Pulmonary artery endothelial cell (primary cell): ENCODE data around the gene UIMC1. TPM values are rescaled to one million over a fixed set of nuclear protein-coding genes. Genes with fewer than 3 reads are reported as not detected.

Source experiments
- DNase-seq: peaks from one replicate; pipeline ENCODE4 v3.0.0-alpha.2; 2011; ENCODE audit warnings: low read depth, low spot score
- total RNA-seq: library from RNA; depleted of rRNA; stranded (reverse); fragments of >200 nt; gene quantifications from 2 replicates; pipeline ENCODE4 v1.2.3, GENCODE V29; 2014

UIMC1 gene
- total RNA-seq, 1 donor from 2014 or later, result 41.6 TPM

DNA sequence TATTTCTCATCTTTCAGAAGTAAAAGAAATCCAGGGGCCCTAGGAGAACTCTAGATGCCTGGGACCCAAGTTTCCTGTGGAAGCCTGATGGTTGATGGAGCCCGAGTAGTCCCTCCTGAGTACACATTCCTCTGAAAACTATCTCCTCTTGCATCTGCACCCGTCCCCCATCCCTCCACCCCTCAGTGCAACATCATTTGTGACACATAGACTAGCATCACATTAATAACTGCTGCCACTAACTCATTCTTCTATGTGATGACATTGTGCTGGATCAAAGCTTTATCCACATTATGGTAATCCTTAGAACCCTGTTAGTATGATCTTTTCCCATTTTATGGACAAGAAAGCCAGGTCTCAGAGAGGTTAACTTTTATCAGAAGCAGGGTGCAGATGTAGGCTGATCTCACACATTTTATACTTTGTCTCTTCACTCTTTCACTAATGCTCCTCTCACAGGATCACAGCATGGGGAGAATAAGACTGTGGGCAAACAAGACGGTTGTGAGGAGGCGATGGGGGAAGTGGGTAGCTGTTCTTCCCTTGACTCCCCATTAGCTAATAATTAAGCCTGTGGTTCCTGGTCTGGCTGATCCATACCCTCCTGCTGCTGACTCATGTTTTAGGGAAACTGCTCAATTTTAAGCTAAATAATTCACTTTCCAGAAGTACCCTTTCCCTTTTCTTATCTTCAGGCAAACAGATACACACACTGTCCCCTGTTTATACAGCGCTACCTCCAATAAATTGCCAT, 103.5 kb downstream of the UIMC1 start:
- no peak for DNase-seq

DNA sequence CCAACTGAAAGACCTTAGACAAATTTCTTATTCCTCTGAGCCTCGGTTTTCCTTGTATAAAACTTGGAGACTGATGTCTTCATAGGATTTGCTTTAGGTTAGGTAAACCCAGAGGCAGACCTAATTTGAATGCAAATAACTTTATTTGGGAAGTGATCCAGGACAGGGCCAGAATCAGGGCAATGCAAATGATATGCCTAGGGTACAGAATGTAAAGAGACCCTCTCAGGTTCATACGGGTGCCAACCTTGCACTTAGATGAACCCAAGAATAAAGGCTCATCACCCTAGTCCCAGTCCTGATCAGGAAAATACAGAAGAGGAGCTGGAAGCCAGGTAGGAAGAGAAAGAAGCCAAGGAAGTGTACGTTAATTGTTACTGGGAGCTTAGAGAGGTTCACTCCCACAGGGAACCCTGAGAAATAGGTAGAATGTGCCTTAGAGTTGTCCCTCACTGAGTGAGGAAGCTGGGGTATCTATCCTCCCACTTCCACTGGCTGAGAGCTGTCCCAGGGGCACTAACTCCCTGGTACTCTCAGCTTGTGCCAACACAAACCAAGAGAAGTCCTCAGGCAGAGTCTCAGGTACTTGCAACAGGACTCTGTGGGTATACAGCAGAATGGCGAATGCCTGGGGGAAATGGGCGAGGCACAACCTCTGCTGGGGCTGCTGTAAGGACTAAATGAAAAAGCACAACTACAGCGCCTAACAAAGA, 104.3 kb downstream of the UIMC1 start:
- DNase-seq, result no peak

DNA sequence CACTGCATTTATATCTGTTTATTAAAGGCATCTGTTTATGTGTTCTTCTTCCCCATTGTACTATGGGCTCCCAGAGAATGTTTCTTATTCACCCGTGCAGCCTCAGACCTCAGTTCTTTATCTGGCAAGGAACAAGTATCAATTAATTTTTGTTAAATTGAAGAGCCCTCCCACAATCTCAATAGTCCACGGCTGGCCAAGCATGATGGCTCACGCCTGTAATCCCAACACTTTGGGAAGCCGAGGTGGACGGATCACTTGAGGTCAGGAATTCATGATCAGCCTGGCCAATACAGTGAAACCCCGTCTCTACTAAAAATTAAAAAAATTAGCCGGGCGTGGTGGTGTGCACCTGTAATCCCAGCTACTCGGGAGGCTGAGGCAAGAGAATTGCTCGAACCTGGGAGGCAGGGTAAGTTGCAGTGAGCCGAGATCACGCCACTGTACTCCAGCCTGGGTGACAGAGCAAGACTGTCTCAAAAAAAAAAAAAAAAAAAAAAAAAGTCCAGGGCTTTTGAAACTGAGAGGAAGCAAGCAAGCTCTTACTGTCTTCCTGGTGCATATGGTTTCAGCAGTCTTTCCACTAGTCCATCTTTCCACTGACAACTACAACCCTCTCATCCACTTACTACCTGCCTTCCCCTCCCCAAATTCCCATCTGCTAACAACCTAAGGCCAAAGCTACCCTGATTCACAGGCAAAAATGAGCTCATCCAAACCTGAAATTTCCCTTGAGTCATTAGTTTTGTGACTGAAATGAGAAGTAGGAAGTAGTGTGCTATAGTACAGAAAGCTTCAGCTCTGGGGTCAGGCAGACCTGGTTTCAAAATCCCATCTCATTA, 105.1 kb downstream of the UIMC1 start:
- DNase-seq, result no peak

- no peak for DNase-seq
Measured at GRCh38 chr5:176900780-176901204, 105.8 kb downstream of the UIMC1 start.

DNA sequence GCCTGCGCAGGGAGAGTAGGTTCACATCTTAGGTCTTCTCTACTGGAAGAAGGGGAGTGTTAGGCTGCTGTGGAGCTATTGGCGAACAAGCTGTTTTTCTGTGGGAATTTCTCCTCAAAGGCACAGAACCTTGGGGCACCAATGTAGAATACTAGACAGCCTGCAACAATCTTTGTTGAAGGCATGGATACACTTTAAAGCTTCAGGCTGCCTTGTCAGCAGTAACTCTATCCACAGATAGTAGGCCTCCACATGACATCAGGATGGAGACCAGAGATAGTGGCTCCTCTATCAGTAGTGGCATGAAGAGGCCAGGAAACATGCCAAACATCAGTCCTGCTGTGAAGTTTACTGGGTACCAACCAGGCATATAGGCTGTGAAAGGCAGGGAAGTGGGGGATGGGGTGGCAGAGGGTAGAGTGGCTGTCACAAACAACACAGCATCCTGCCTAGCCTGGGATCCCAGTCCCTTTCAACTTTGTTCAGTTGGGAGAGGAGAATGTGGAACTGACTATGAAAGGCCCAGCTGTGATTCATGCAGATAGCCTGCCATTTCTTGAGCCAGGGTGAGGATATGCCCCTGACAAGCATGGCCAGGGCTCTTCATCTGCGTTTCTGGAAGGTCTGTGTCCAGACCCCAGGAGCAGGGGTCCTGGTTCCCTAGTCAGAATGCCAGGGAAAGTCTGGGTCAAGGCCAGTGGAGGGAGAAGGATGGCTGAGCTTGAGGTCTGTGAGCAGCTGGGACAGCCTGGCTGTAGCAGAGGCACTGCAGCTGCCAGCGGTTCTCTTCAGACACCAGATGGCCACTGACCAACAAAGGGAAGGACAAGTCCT, 106.4 kb downstream of the UIMC1 start:
- DNase-seq, result no peak

DNA sequence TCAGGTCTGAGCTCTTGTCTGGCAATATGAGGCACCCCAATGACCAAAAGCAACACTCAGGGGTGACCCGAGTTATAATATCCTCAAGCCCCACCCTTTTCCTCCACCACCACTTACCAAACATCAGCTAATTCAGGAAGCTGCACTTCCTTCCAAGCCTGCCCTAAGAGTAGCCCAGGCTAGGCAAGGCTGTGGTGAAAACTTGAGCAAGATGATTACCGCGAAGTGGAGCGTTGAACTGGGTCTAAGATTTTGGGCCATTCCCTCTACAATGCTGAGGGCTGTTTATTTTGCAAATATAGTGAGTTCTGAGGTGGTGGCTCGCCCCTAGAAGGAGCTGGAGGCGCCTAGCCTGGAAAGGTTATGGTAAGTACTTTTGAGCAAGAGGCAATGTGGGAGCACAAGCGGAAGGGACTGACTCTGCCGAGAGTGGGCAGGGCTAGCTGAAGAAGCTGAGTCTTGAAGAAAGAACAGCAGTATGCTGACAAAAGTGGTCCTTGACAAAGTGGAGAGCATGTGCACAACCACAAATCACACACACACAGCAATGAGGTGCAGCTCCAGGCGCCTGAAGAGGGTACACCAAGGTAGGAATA, 107.2 kb downstream of the UIMC1 start, which contains the start of gene HK3:
HK3 (minus strand) TSS at position 51 of the 596 bp plus-strand sequence. CDS start 3,187 bp downstream, outside the sequence.
- no peak for DNase-seq

DNA sequence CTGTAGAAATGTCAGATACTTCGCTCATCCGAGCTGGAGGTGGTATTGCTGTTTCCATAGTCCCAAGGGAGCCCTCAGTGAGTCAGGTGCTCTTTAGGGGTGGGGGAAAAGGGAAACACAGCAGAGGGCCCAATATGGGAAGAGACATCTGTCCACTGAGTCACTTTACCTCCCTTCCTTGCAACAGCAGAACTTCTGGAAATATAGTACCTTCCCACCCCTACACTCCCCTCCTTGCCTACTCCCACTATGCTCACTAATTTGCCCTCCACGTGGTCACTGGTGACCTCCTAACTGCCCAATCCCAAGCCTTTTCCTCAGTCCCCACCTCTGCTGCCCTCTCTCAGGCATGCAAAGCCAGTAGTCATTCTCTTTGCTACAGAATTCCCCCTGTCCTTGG, 109.3 kb downstream of the UIMC1 start:
- DNase-seq, result no peak

GRCh38 chr5:176895831-176896230, 110.7 kb downstream of the UIMC1 start:
- no peak for DNase-seq

GRCh38 chr5:176894298-176894697, 112.3 kb downstream of the UIMC1 start:
- no peak for DNase-seq

GRCh38 chr5:176892663-176893062, 113.9 kb downstream of the UIMC1 start:
- DNase-seq, result no peak

DNA sequence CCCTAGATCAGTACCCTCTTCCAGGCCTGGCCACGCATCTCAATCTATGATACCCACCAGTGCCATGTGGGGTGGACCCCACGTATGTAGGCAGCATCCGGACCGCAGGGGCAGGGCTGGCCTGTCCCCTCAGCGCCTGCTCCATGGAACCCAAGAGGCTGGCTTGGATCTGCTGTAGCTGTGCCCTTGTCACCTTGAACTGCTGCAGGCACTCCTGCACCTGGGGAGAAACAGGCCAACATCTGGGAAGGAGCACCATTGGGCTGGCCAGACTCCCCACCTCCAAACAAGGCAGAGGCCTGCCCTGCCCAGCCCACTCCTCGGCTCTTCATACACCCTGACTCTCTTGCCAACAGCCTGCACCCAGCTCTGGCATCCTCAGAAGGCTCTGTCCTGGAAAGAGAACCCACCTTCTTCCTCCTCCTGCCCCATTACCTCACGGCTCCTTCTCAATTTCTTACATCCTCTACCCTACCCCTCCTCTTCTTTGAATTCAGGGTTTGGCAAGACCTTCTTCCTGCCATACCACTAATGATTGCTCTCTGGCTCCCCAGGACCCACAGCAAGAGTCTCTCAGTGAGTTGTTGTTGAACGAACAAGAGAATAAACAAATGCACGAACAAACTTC, 115.1 kb downstream of the UIMC1 start:
- DNase-seq, result no peak

DNA sequence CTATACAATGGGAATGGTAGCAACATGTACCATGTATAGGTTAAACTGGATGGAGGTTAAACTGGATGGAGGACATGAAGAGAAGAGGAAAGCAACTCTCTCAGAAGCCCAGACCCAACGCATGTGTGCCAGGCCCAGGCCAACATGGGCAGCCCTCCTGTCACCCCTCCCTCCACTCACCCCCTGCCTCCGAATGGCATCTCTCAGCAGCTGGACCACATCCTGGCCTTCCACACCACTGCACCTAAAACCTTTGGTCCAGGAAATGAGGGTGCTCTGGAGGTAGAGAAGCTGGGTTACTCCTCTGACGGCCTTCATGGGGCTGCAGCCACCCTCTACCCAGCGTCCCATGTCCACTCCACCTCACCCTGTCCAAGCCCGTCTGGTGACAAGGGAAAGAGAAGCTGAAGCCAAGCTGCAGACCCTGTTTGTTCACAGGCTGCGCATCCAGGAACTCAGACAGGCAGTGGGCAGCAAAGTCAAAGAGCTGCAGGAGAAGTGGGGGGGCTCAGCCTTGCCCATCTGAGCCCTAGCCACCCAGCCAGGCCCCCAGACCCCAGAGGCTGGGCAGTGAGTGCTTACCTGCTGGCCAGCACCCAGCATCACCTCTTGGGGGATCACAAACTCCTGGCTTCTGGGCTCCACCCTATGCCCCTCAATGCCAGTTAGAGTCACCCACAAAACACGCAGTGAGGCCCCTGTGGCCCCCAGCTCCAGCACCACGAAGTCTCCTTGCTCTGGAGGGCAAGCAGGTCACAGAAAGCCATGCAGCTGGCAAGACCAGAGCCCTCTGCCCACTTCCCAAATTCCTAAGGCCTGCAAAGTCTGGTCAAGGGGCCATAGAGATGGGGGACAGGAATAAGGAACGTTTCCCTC, 115.9 kb downstream of the UIMC1 start:
- DNase-seq, result no peak

- no peak for DNase-seq
Measured at GRCh38 chr5:176889321-176890280, 117.0 kb downstream of the UIMC1 start.

DNA sequence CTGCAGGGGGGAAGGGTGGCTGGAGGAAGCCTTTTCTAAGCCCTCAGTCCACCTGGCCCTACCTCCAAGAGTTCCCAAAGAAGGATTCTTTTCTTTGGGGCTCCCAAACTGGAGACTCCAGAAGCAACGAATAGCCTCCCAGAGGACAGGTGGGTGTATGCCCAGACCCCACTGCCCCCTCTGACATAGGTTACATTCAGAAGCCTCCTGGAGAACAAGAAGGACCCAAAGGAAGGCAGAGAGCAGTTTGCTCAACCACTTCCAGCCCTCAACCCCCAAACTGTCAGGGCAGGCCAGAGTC, 117.8 kb downstream of the UIMC1 start:
- DNase-seq, result no peak

- no peak for DNase-seq
Measured at GRCh38 chr5:176888016-176888864, 118.3 kb downstream of the UIMC1 start.

DNA sequence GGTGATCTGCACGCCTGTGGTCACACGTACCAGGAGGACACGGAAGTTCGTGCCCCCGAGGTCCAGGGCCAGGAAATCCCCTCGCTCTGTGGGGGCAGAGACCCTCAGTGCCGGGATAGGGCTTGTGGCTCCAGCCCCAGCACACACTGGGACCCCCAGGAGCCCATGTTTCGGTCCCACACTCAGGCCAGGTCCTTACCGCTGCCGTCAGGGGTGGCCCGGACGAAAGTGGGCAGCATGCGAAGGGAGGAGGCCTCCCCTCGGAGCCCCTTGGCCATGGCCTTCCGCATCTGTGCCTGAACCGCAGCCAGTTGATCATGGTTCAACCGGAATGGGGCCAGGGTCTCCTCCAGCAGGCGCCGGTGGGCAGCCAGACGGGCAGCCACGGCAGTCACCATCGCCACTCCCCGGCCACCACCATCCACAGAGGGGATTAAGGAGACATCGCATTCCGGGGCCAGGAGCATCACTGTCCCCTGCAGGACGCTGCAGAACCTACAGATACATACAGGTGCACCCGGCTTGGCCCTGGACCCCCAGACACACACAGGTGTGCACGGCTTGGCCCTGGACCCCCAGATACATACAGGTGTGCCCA, 119.2 kb downstream of the UIMC1 start:
- DNase-seq, result no peak
